Right atrium auricular region (tissue), 2 donors: ENCODE data around the gene SLAMF6. TPM values are rescaled to one million over a fixed set of nuclear protein-coding genes. Genes with fewer than 3 reads are reported as not detected.

ENCODE experiments used
- DNase-seq: peaks from one replicate; pipeline ENCODE4 v3.0.0-alpha.2; 2019; ENCODE audit warnings: low spot score
- H3K27ac ChIP-seq, 2 donors: fragments of 200-600 bp; sonication (generic); 1 replicate in 1 of 2; 2 replicates in 1 of 2; pipeline ENCODE4 v1.5.1; 2016 to 2019
- H3K27me3 ChIP-seq, 2 donors: fragments of 200-600 bp; sonication (generic); one replicate each; pipeline versions ENCODE4 v1.5.1 to v1.6.0; 2017 to 2019
- H3K36me3 ChIP-seq: fragments of 200-600 bp; sonication (generic); one replicate; pipeline ENCODE4 v1.5.1; 2016
- H3K4me1 ChIP-seq, 2 donors: fragments of 200-600 bp; sonication (generic); one replicate each; pipeline versions ENCODE4 v1.5.1 to v1.6.0; 2017 to 2019
- H3K4me3 ChIP-seq, 2 donors: fragments of 200-600 bp; sonication (generic); 1 replicate in 1 of 2; 2 replicates in 1 of 2; pipeline ENCODE4 v1.5.1; 2017 to 2019; ENCODE audit warnings: mild to moderate bottlenecking in 1 of 2, moderate library complexity in 1 of 2
- H3K9me3 ChIP-seq, 2 donors: fragments of 200-600 bp; sonication (generic); one replicate each; pipeline ENCODE4 v1.5.1; 2019
- CTCF ChIP-seq, 2 donors: fragments of 200-600 bp; sonication (generic); IDR thresholded peaks; one replicate each; pipeline ENCODE4 v1.5.1; 2019; ENCODE audit warnings: antibody characterized with exemption in 2 of 2
- total RNA-seq, 2 donors: library from RNA; depleted of rRNA; stranded (reverse); fragments of >200 nt; gene quantifications; one replicate each; pipeline ENCODE4 v1.1.0, GENCODE V29; 2016

The SLAMF6 gene
- total RNA-seq, 2 donors from 2014 or later, result 0.19 to 1.3 TPM

DNA sequence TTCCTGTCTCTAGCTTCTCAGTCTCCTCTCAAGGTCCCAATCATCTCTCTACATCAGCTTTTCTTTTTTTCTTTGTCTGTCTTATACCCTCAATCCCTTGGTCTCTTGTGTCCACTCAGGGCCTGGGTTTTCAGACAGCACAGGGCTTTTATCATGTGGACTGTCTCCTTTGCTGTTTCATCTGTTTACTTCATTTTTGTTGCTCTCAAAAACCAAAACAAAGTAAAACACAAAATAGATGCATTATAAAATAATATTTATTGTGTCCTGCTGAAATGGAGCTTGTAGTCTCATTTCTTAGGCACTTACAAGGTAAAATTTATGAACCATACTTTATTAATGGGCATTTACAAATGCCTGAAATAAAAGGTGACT lies 17.8 kb upstream of the SLAMF6 start:
- H3K4me1 ChIP-seq, result no peaks in the 10 kb centered on the region
- H3K27me3 ChIP-seq, result no peaks in the 10 kb centered on the region
- no peak overlapping the region for H3K4me3 ChIP-seq
- TF ChIP-seq CTCF (IDR thresholded peaks at IDR 0.05), result no peak
- H3K27ac ChIP-seq, result no peak overlapping the region
- no peak for DNase-seq
- H3K9me3 ChIP-seq, result peaks cover 0 to 3% of the 10 kb centered on the region in 2 donors
- H3K36me3 ChIP-seq, result no peaks in the 10 kb centered on the region

GRCh38 chr1:160539990-160540858 lies 17.2 kb upstream of the SLAMF6 start:
- Histone ChIP-seq H3K4me1 (no peaks in the 10 kb centered on the region), H3K27me3 (no peaks in the 10 kb centered on the region), H3K4me3 (no peak overlapping the region), H3K36me3 (no peaks in the 10 kb centered on the region), H3K9me3 (peaks cover 0 to 8% of the 10 kb centered on the region in 2 donors), H3K27ac (no peak overlapping the region)
- no peak for TF ChIP-seq CTCF (IDR thresholded peaks at IDR 0.05)
- no peak for DNase-seq

GRCh38 chr1:160539684-160539989 lies 16.6 kb upstream of the SLAMF6 start:
- no peak overlapping the region for H3K4me3 ChIP-seq
- no peak overlapping the region for H3K27ac ChIP-seq
- no peak for TF ChIP-seq CTCF (IDR thresholded peaks at IDR 0.05)

GRCh38 chr1:160538985-160539651 lies 16.1 kb upstream of the SLAMF6 start:
- no peaks in the 10 kb centered on the region for H3K4me1 ChIP-seq
- no peak overlapping the region for H3K4me3 ChIP-seq
- TF ChIP-seq CTCF (IDR thresholded peaks at IDR 0.05), result no peak
- H3K27me3 ChIP-seq, result no peaks in the 10 kb centered on the region
- H3K9me3 ChIP-seq, result peaks cover 0 to 19% of the 10 kb centered on the region in 2 donors
- H3K27ac ChIP-seq, result no peak overlapping the region
- no peaks in the 10 kb centered on the region for H3K36me3 ChIP-seq
- DNase-seq, result no peak

More at GRCh38 chr1:160539684-160539989, 16.6 kb upstream of the SLAMF6 start:
- no peak for DNase-seq
- no peaks in the 10 kb centered on the region for H3K4me1 ChIP-seq
- no peaks in the 10 kb centered on the region for H3K27me3 ChIP-seq
- H3K36me3 ChIP-seq, result no peaks in the 10 kb centered on the region
- peaks cover 0 to 14% of the 10 kb centered on the region in 2 donors for H3K9me3 ChIP-seq

DNA sequence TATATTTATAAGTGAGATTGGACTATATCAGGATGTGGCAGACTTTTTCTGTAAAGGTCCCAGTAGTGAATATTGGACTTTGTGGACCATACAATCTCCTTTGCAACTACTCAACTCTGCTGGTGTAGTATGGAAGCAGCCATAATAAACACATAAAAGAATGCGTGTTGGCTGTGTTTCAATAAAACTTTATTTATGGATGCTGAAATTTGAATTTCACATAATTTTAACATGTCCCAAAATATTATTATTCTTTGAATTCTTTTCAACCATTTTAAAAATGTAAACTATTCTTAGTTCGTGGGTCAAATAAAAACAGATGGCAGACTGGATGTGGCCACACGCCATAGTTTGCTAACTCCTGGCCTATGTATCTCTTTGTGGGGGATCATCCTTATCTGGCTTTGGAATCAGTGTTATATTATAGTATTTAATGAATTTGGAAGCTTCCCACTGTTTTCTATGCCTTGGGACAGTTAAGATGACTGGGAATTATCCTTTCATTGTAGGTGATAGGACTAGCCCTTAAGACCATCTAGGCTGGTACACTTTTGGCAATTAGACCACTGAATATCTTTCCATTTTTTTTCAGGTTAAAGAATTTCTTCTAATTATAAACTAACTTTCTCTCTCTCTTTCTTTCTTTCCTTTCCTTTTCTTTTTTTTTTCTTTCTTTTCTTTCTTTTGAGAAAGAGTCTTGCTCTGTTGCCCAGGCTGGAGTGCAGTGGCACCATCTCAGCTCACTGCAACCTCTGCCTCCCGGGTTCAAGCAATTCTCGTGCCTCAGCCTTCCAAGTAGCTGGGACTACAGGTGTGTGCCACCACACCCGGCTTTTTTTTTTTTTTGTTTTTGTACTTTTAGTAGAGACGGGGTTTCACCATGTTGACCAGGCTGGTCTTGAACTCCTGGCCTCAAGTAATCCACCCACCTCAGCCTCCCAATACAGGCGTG lies 14.9 kb upstream of the SLAMF6 start:
- Histone ChIP-seq H3K4me3 (no peak overlapping the region), H3K4me1 (no peaks in the 10 kb centered on the region), H3K36me3 (no peaks in the 10 kb centered on the region), H3K9me3 (peaks cover 0 to 28% of the 10 kb centered on the region in 2 donors), H3K27ac (no peak overlapping the region), H3K27me3 (no peaks in the 10 kb centered on the region)
- no peak for DNase-seq
- no peak for TF ChIP-seq CTCF (IDR thresholded peaks at IDR 0.05)
